Mesodermal cell (in vitro differentiated cells): Measurements from ENCODE around the gene RCVRN.

Source experiments
- H3K27ac ChIP-seq: 2 replicates; pipeline ENCODE4 v1.7.0; 2013; ENCODE audit warnings: mild to moderate bottlenecking, low read depth, low read length, moderate library complexity; ENCODE audit not compliant: severe bottlenecking
- H3K36me3 ChIP-seq: 2 replicates; pipeline ENCODE4 v1.7.1; 2013; ENCODE audit warnings: mild to moderate bottlenecking, low read length, moderate library complexity; ENCODE audit not compliant: control insufficient read depth, insufficient read depth
- H3K4me1 ChIP-seq: one replicate; pipeline ENCODE4 v1.7.1; 2013; ENCODE audit warnings: mild to moderate bottlenecking, low read length; ENCODE audit not compliant: insufficient read depth, control insufficient read depth, poor library complexity, severe bottlenecking
- H3K4me3 ChIP-seq: 2 replicates; pipeline ENCODE4 v1.7.0; 2013; ENCODE audit warnings: low read length, control low read depth, mild to moderate bottlenecking; ENCODE audit not compliant: insufficient read depth, poor library complexity, severe bottlenecking; ENCODE audit errors: extremely low read depth
- H3K9me3 ChIP-seq: 2 replicates; pipeline ENCODE4 v1.7.1; 2013; ENCODE audit warnings: mild to moderate bottlenecking, low read length, moderate library complexity; ENCODE audit not compliant: control insufficient read depth
- WGBS, 2 experiments: methylation state at CpG; one replicate each; pipeline ENCODE4 v1.1.5; 2013; ENCODE audit warnings: missing lambda C conversion rate in 2 of 2; ENCODE audit not compliant: insufficient coverage in 2 of 2; 5-methylcytosine and 5-hydroxymethylcytosine counted together

The RCVRN gene

DNA sequence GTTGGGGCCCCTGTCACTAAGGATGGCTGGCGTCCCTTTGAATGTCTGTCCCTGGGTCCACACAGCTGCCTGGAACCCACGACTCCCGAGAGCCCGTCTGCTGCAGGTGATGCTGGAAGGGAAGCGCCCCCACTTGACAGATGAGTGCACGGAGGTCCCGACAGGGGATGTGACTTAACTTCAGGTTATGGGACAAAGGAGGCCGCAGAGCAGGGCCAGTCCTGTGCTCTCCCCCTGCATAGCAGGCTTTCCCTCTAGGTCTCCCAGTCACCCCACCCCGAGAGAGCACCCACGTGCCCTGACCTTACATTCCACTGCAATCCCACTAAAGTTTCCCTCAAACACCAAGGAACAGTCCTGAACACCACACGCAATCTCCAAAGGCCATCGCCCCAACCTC is 6.0 kb upstream of the RCVRN start:
- H3K27ac ChIP-seq: no peak overlapping the region
- no peaks in the 10 kb centered on the region for H3K9me3 ChIP-seq
- H3K36me3 ChIP-seq: peaks cover 13% of the 10 kb centered on the region
- H3K4me1 ChIP-seq: peaks cover 3% of the 10 kb centered on the region
- no peak overlapping the region for H3K4me3 ChIP-seq
- WGBS, 2 experiments: 76 to 86% methylated on average over 9 to 12 of the region's 12 CpGs

GRCh38 chr17:9908649-9909042 is 3.6 kb upstream of the RCVRN start:
- H3K4me3 ChIP-seq: no peak overlapping the region
- no peaks in the 10 kb centered on the region for H3K36me3 ChIP-seq
- peaks cover 3% of the 10 kb centered on the region for H3K4me1 ChIP-seq
- WGBS, 2 experiments: 83 to 89% methylated on average over 4 to 5 of the region's 7 CpGs
- no peaks in the 10 kb centered on the region for H3K9me3 ChIP-seq
- no peak overlapping the region for H3K27ac ChIP-seq

- no peak overlapping the region for H3K27ac ChIP-seq
- H3K4me3 ChIP-seq: no peak overlapping the region
- H3K4me1 ChIP-seq: peaks cover 3% of the 10 kb centered on the region
- no peaks in the 10 kb centered on the region for H3K36me3 ChIP-seq
- WGBS, 2 experiments: 64 to 70% methylated on average over 7 to 11 of the region's 12 CpGs
- no peaks in the 10 kb centered on the region for H3K9me3 ChIP-seq
Measured at GRCh38 chr17:9907883-9908648, 3.0 kb upstream of the RCVRN start.

GRCh38 chr17:9907131-9907530 is 2.1 kb upstream of the RCVRN start:
- no peaks in the 10 kb centered on the region for H3K9me3 ChIP-seq
- no peaks in the 10 kb centered on the region for H3K36me3 ChIP-seq
- 98% methylated on average over 6 of the region's 7 CpGs; no CpG with 5 or more reads in 1 of the 2 experiments for WGBS, 2 experiments
- H3K27ac ChIP-seq: no peak overlapping the region
- H3K4me1 ChIP-seq: peaks cover 3% of the 10 kb centered on the region
- H3K4me3 ChIP-seq: no peak overlapping the region

GRCh38 chr17:9906616-9907015 is 1.5 kb upstream of the RCVRN start:
- Histone ChIP-seq H3K4me3 (no peak overlapping the region), H3K9me3 (no peaks in the 10 kb centered on the region), H3K4me1 (peaks cover 3% of the 10 kb centered on the region), H3K27ac (no peak overlapping the region), H3K36me3 (no peaks in the 10 kb centered on the region)
- 87 to 92% methylated on average over 11 to 14 of the region's 14 CpGs for WGBS, 2 experiments

GRCh38 chr17:9905902-9906301 is 831 bp upstream of the RCVRN start:
- H3K4me3 ChIP-seq: no peak overlapping the region
- peaks cover 8% of the 10 kb centered on the region for H3K4me1 ChIP-seq
- no peaks in the 10 kb centered on the region for H3K9me3 ChIP-seq
- 33 to 40% methylated on average over 1 to 2 of the region's 4 CpGs for WGBS, 2 experiments
- H3K27ac ChIP-seq: no peak overlapping the region
- no peaks in the 10 kb centered on the region for H3K36me3 ChIP-seq

- H3K4me1 ChIP-seq: peaks cover 16% of the 10 kb centered on the region
- no peaks in the 10 kb centered on the region for H3K36me3 ChIP-seq
- no peak overlapping the region for H3K4me3 ChIP-seq
- WGBS, 2 experiments: 95% methylated on average over 27 to 31 of the region's 35 CpGs
- H3K9me3 ChIP-seq: no peaks in the 10 kb centered on the region
- H3K27ac ChIP-seq: no peak overlapping the region
Measured at GRCh38 chr17:9904277-9905077, 594 bp downstream of the RCVRN start.

DNA sequence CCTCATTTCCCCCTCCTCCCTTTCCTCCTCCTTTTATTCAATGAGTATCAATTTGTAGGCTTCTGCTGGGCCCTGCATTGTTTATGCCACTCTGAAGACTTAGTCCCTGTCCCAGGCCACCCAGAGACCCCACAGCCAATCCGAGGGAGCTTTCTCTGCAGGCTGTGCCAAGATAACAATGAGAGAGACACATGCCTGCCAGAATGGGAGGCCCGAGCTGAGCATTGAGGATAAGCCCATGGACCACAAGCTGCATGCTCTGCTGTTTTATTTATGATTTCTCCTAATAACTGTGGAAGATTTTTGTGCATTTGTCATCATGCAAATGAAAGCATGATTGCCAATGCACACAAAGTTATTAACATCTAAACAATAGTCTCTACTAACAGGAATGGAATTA is 3.0 kb downstream of the RCVRN start:
- WGBS, 2 experiments: 34% methylated on average over 2 of the region's 2 CpGs; no CpG with 5 or more reads in 1 of the 2 experiments
- no peak overlapping the region for H3K4me3 ChIP-seq
- no peaks in the 10 kb centered on the region for H3K36me3 ChIP-seq
- no peak overlapping the region for H3K27ac ChIP-seq
- no peaks in the 10 kb centered on the region for H3K9me3 ChIP-seq
- H3K4me1 ChIP-seq: peaks cover 12% of the 10 kb centered on the region

DNA sequence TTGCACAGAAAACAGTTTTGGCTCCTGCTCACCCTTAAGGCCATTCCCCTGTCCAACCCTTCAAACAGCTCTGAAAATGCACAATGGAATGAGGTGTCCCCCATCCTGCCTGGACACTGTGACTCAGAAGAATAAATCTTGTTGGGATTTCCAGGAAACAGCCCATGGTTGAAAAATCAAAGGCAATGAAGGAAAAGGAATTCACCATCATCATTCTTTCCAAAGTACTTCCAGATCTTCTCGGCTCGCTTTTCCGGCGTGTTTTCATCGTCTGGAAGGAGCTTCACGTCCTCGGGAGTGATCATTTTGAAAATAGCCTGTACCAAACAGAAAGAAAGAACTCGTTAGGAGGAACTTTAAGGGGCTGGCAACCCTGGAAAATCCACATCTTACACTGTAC is 4.3 kb downstream of the RCVRN start:
- Histone ChIP-seq H3K27ac (peak overlapping the region; percentile 94), H3K4me1 (peaks cover 12% of the 10 kb centered on the region), H3K9me3 (no peaks in the 10 kb centered on the region), H3K4me3 (no peak overlapping the region), H3K36me3 (no peaks in the 10 kb centered on the region)
- 90 to 100% methylated on average over 1 to 8 of the region's 8 CpGs for WGBS, 2 experiments

GRCh38 chr17:9900044-9900594 is 5.0 kb downstream of the RCVRN start:
- WGBS, 2 experiments: 68 to 77% methylated on average over 8 of the region's 8 CpGs
- Histone ChIP-seq H3K27ac (peak overlapping the region; percentile 94), H3K9me3 (no peaks in the 10 kb centered on the region), H3K4me3 (no peak overlapping the region), H3K36me3 (no peaks in the 10 kb centered on the region), H3K4me1 (peaks cover 12% of the 10 kb centered on the region)
